Nucleus accumbens (tissue), 56 donors: Measurements from ENCODE around the gene PLOD3.
A peak's percentile ranks its signal among the peaks of the same experiment; 100 is the strongest.

ENCODE experiments used
- DNase-seq, 56 donors: peaks; one replicate each; lab custom pipeline; 2025; lab: John Stamatoyannopoulos, UW

Gene PLOD3

DNA sequence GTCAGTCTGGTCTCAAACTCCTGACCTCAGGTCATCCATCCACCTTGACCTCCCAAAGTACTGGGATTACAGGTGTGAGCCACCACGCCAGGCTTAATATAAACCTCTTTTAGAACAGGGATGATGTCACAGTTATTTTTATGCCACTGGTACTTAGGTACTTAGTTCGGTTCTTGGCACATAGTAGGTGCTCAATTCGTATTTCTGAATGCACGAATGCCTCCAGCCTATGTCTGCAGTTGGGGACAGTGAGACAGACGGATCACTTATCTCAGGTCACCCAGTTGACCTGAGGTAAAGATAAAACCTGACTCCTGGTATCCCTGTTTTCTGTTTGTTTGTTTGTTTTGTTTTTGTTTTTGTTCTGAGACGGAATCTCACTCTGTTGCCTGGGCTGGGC is 31.2 kb downstream of the PLOD3 start:
- DNase-seq, result no peak

GRCh38 chr7:101185258-101185839 is 32.0 kb downstream of the PLOD3 start:
- DNase-seq, result peak in 7 of 56 donors; percentile 3 to 47 (median 13)

GRCh38 chr7:101180130-101180755 is 37.1 kb downstream of the PLOD3 start, which contains the start of gene NAT16:
Gene NAT16, minus strand, starts transcription at chr7:101180293. Its CDS starts 5,486 bp downstream, at chr7:101174807.
- DNase-seq, result no peak

DNA sequence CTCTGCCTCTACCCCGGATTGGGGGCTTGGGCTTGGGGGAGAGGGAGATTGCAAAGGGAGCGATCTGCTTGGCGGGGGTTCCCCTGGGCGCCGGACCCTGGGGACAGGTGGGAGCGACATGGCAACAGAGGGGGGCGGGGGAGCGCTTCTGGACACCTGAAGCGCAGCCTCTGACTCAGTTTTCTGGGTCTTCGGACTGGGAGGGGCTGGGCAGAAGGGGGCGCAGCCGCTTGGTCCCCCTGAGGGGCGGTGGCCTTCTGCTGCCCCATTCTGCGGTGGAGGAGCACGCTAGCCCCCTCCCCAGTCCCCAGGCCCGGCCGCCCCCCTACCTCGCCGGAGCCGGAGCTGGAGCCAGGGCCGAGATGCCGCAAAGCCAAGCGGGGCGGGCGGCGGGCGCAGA is 37.7 kb downstream of the PLOD3 start:
- peak in 1 of 56 donors; percentile 40 for DNase-seq

DNA sequence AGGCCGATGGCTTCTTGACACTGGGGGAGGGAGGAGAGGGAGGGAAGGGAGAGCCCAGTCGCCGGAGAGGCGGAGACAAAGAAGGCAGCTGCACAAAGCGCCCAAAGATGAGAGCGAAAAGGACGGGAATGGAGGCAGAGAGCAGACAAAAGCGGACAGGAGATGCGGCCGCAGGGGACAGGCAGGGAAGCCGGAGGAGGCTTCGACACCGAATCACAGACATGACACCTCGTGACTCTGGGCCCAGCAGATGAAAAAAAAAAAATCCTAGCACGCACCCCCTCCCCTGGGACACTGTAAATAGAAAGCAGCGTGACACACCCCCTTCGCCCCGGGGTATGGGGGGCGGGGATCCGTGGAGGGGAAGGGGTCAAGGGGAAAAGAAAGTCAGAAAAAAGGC is 38.3 kb downstream of the PLOD3 start:
- no peak for DNase-seq

DNA sequence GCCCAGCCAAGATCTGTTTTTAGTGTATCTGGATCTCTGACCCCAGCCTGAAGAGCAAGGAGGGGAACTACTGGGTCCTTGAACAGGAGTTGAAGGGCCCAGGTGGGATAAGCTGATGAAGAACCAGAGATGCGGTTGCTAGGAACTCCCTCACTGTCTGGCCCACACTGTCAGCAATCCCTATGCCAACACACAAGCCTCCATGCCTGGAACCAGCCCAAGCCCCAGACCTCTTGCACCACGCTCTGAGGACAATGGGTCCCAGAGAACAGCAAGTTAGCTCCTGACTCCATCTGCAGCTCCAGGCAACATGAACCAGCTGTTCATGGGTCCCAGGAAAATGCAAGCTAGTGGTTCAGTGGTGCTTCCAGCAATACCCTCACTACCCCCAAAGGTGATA is 39.7 kb downstream of the PLOD3 start:
- DNase-seq, result no peak

DNA sequence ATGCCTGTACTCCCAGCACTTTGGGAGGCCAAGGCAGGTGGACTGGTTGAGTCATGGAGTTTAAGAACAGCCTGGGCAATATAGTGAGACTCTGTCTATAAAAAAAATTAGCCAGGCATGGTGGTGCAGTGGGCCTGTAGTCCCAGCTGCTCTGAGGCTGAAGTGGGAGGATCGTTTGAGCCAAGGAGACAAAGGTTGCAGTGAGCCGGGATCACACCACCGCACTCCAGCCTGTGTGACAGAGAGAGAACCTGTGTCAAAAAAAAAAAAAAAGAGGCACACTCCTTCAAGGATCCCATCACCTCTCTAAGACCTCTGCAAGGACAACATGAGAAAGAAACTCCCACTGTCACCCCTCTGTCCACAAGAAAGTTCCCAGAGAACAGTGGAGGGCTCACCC is 41.7 kb downstream of the PLOD3 start:
- DNase-seq, result no peak

GRCh38 chr7:101174322-101174854 is 43.0 kb downstream of the PLOD3 start:
- no peak for DNase-seq

DNA sequence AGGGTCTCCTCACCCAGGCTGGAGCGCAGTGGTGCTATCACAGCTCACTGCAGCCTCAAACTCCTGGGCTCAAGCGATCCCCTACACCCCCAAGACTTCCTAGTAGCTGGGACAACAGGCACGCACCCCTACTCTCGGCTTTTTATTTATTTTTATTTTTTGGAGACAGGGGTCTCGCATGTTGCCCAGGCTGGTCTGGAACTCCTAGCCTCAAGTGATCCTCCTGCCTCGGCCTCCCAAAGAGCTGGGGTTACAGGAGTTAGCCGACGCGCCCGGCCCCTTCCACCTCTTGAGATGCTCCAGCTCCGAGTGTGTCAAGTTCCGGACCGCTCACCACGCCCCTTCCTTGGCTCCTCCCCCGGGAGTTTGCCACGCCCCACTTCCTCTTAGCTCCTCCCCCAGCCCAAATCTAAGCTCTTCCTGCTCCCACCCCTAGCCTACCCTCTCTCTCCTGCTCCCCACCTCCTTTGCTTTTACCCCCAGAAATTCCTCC is 43.6 kb downstream of the PLOD3 start:
- peak in 3 of 56 donors; percentile 15 to 30 (median 24) for DNase-seq

- DNase-seq, result peak in 8 of 56 donors; percentile 3 to 49 (median 16)
Observed at GRCh38 chr7:101172854-101173751, 44.3 kb downstream of the PLOD3 start.

- no peak for DNase-seq
Observed at GRCh38 chr7:101172005-101172853, 45.2 kb downstream of the PLOD3 start.

DNA sequence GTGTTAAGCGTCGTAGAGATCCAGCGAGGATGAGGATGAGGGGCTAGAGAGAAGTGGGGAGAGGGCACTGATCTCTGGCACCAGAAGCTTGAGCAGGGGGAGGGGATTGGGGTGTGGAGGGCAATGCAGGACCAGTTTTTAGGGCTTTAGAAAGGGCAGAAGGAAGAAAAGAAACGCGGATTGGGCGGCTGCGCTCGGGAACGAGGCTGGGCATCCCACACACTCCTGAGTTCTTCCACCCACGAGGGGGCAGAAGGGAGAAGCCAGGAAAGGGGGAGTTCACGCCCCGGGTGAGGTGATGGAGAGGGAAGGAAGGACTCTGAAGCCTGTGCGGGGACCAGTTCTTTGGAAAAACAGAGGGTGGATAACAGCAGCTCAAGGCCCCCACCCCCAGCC is 45.9 kb downstream of the PLOD3 start:
- peak in 2 of 56 donors; percentile 10 to 25 for DNase-seq

- DNase-seq, result no peak
Observed at GRCh38 chr7:101170617-101171441, 46.6 kb downstream of the PLOD3 start.

GRCh38 chr7:101169838-101170551 is 47.4 kb downstream of the PLOD3 start:
- DNase-seq, result peak in 46 of 56 donors; percentile 2 to 85 (median 41)

- DNase-seq, result no peak
Observed at GRCh38 chr7:101169110-101169837, 48.1 kb downstream of the PLOD3 start.

DNA sequence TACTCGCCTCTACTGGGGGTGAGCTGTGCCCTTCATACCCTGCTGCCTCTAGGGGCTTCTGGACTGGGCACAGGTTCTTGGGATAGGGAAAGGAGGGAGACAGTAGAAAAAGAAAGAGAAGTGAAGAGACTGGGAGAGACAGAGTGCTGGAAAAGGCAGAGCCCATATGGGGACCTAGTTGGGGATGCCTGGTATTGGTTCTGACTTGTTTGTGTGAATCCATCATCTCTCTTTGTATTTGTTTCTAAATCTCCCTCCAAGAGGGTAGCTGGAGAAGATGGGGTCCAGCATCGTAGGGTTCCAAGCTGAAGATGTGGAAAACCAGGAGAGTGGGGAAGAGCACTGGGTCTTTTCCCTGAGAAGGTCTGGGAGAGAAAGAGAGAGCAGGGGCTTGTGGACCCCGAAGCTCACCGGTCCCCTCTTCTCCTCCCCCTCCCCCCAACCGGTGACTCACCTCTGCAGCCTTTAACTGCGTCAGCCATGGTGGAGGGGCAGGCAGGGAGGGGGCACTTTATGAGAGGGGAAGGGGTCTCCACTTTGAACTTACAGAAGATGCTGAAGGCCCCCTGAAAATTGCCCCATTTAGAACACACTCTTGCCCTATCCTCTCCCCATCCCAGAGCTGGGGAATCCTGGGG is 48.9 kb downstream of the PLOD3 start:
- peak in 1 of 56 donors; percentile 25 for DNase-seq
